ENCODE results near the gene SLC44A1.

The SLC44A1 gene

DNA sequence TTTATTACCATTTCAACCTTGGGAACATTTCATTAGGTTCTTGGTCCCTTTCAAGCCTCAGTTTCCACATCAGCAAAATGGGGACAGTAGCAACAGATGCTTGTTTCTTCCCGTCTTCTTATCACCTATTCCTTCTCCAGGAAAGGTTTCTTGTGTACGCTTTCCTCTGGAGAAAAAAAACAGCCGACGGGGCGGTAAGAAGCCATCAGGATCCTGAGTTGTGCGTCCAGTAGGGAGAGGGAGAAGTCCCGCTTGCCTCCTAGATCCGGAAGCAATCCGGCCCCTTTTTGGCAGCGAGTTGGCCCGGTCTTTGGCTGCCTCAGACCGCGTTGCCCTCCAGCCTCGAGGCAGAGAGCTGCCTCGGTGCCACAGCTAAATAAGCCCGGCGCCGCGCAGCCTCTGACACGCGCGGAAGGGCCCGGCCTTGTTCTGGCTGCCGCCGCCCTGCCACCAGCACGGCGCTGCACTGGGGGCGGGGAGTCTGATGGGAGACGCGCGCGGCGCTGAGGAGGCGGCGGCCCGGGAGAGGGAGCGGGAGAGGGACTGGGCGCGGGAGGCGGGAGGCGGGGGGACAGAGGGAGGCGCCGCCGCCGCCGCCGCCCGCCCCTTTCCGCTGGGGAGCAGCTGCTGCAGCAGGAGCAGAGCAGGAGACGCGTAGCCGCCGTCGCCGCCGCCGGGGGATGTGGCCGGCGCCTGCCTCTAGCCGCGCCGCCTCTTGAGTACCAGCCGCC is at the start of gene SLC44A1:
Gene SLC44A1, plus strand, starts transcription at position 649 of the 731 bp plus-strand sequence. CDS start 218 bp downstream, outside the sequence.
- DNase-seq (ENCODE audit: low spot score), result peak; percentile 96

DNA sequence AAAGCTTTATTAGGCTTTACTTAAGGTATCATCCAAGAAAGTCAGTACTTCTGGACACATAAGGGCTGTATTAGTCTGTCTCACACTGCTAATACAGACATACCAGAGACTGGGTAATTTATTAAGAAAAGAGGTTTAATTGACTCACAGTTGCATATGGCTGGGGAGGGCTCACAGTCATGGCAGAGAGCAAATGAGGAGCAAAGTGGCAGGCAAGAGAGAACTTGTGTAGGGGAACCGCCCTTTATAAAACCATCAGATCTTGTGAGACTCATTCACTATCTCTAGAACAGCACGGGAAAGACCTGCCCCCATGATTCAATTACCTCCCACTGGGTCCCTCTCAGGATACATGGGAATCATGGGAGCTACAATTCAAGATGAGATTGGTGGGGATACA is 49.2 kb upstream of the SLC44A1 start:
- DNase-seq (ENCODE audit: low spot score), result no peak

DNA sequence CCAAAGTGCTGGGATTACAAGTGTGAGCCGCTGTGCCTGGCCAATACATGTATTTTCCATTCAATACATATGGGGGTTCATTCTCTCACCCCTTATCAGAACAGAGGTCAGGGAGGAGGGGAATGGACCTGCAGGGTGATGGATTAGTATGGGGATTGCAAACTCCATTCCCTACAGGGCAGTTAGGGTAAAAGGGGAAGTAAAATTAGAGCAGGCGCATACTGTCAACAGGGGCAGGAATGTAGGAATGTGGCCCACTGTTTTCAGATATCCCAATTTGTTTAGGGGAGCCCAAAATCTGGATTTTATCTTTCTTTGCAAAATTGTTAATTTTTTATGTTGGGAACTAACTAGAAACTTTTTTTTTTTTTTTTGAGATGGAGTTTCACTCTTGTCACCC is 46.4 kb upstream of the SLC44A1 start:
- no peak for DNase-seq (ENCODE audit: low spot score)

DNA sequence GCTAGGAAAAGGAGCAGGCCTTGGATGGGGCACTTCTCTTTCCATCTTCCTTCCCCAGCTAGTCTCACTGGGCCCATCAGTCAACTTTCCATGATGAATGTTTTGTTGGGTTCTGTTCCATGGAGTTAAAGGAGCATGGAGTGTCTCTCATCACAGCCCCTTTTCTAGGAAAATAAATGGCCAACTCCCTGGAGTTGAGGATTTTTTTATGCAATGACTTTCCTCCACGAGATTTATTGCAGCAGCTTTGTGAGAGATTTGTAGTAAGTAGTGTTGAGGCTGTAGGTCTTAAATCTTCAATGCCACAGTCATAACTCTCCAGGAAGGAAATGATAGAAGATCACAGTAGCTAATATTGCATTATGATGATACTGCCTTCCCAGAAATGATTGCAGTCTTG is 45.6 kb upstream of the SLC44A1 start:
- DNase-seq (ENCODE audit: low spot score), result no peak

DNA sequence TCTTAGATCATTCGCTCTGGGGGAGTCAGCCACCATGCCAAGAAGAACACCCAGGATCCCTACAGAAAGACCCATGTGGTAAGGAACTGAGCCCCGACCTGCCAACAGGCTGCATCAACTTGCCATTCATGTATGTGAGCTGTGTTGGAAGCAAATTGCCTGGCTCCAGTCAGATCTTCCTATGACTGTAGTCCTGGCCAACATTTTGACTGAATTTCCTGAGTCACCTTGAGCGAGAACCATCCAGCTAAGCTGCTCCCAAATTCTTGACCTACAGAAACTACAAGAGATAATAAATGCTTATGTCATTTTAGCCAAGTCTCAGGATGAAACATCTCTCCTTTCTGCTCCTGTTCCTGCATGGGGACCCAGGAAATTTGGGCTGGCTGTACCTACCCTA is 40.0 kb upstream of the SLC44A1 start:
- DNase-seq (ENCODE audit: low spot score), result no peak

DNA sequence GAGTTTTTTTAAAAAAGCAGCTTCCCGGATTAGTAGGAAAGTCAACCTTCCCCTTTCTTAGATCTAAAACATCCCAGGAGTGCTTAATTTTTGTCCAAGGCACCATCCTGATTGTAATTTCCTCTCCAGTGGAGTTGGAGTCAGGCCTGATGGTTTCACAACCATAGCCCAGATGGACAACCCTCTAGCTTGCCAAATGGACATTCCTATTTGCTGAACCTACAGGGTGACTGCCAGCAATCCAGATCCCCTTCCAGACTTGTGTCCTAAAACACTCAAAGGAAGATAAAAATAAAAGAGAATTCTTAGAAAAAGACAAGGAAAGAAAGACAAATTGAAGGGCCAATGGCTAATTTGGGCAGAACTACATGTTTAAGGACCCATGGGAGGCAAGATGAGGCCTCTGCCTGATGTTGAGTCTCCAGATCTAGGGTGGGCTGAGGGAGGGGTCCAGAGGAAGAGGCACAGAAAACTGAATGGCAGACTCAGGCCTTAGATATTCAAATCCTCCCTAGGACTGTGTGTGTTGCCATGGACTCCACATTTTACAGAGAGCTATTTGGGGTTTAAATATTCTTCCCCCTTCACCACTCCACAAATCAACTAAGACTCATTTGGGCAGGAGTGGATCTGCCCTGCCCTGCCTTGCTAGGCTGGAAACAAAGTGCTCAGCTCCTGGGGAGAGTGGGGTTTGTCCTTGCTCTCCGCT is 38.5 kb upstream of the SLC44A1 start:
- no peak for DNase-seq (ENCODE audit: low spot score)

DNA sequence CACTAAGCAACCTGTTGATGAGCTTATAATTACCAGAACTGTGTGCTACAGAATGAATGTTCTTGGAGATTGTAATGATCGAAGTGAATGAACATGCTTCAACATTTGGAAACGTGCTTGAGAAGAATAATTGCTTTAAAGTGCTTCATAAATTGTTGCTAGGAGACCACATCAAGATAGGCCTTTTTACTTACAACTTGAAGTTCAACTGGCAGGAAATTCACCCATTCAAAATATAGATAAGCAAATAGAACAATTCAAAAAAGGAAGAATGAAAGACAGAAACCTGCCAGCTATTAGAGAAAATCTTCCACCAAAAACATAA is 38.0 kb upstream of the SLC44A1 start:
- DNase-seq (ENCODE audit: low spot score), result no peak

DNA sequence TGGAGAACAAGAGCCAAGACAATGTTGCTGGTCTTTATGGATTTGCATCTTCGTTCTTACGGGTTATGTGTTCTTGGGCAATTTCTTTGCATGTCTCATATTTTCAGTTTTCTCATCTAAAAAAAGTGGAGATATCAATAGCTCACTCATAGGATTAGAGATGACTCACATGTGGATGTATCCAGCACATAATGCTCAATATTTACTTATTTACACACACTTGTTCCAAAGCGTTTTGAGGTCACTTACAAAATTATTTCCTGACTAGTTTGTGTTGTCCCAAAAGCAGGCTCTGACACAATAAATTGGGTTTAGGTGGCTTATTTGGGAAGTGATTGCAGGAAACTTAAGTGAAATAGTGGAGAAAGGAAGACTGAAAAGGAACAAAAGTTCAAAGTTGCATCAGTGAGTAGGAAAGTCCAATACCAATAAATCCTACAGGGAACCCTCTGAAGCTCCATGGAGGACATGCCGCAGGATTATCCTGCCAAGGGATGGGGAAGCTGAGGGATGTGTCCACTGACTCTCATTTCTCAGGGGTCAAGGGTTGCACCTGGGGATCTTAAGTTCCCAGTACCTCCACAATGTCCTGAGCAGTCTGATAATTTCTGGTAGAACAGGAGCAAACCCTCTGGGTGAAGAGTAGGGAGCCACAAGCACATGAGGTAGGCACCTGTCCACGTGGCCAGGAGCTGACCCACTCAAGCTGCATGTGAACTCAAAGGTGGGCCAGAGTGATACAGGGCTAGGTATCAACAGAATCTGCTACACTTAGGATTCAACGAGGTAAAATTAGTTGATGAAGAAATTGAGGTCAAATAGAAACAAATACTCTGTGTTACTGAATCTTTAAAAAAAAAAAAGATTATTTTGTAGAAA is 37.4 kb upstream of the SLC44A1 start:
- no peak for DNase-seq (ENCODE audit: low spot score)

DNA sequence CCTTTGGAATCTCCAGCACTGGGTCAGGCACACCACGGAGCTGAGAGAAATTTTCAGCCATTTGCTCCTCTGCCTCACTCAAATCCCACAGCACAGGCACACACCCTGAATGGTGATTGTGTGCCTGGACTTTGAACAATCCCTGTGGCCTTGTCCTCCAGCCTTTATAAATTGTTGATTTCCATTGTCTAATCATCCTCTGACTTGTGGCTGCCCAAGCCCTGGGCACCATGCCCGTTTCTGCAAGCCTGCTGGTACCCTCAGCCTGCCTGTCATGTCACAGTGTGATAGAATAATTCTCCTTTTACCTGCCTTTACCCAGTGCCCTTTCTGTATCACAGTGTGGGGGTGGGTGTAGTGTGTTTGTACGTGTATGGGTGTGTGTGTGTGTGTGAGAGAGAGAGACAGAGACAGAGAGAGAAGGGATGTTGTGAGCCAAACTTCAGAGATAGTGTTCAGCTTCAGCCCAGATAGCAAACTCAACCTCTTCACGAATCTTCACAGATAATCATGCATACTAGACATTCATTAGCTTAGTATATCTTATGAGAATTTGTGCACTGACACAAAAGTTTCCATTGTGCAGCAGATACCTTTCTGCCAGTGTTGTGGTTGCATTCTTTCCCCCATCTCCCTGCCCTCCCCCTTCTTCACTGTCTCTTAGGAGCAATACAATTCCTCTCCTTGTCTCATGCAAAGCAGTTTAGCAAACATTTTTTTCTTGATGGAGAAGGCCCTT is 27.8 kb upstream of the SLC44A1 start:
- no peak for DNase-seq (ENCODE audit: low spot score)

DNA sequence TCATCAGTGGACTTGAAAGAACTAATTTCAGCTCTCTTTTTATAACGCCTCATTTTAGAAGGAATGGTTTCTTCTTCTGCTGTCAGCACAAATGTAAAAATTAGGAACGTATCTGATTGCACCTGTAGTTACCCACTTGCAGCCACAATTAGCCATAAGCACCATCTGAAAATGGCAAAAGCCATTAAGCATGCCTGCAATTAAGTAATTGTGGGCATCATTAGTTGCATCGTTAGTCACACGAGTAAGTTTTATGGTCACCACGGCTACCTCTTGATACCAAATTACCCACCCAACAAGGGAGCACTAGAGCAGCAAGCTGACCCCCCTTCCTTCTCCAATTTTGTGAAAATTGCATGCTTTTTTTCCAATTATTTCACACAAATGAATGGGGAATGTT is 25.8 kb upstream of the SLC44A1 start:
- DNase-seq (ENCODE audit: low spot score), result no peak

DNA sequence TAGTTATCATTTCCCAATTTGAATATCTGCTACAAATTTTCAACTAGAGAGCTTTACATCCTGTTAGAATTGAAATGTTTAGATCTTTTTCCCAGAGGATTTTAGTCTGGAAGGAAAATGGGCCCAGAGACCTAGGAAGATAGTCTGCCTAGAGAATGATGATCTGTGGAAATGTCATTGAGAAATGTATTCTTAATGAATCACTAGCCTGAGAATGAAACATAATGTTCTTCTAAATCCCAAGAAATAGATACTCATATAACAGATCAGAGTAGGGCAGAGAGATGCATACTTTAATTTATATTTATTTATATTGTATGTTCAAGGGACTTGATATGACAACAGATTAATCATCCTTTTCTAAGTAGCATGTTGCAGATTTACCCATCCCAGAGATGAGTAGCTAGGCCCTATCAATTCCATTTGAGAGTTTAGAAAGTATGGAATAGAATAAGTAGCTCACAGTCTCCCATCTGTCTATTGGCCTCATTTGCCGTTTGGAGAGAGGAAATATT is 25.1 kb upstream of the SLC44A1 start:
- no peak for DNase-seq (ENCODE audit: low spot score)

DNA sequence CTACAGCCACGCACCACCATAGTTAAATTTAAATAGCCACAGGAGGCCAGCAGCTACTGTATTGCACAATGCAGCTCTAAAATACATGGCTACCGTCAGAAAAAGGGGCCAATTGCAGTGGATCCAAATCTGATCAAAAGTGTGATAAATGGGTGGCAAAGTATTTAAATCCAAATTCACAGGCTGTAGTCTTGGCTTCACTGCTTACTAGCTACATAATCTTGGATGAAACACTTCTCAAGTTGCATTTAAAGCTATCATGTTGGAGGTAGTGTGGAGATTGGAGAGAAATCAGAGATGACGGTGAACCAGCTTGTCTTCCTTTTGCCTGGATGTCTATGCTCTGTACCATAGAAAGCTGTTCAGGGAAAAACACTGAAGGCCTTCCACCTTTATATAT is 24.0 kb upstream of the SLC44A1 start:
- no peak for DNase-seq (ENCODE audit: low spot score)

DNA sequence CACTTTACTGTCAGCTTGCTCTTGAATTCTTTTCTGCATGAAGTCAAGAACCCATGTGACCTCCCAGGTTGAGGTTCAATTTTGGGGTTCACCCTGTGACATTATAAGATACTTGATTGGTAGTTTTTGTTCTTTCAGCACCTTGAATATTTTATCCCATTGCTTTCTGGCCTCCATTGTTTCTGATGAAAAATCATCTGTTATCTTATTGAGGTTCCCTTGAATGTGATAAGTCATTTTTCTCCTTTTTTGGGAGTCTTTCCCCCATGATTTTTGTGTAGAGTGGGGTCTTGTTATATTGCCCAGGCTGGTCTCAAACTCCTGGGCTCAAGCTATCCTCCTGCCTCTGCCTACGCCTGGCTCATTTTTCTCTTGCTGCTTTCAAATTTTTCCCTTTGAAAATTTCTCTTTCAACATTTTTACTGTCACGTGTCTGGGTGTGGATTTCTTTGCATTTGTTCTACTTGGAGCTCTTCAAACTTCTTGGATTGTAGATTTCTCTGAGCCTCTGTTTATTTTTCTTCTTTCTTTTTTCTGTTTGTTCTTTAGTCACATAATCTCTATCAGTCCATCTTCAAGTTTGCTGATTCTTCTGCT is 20.8 kb upstream of the SLC44A1 start:
- no peak for DNase-seq (ENCODE audit: low spot score)

DNA sequence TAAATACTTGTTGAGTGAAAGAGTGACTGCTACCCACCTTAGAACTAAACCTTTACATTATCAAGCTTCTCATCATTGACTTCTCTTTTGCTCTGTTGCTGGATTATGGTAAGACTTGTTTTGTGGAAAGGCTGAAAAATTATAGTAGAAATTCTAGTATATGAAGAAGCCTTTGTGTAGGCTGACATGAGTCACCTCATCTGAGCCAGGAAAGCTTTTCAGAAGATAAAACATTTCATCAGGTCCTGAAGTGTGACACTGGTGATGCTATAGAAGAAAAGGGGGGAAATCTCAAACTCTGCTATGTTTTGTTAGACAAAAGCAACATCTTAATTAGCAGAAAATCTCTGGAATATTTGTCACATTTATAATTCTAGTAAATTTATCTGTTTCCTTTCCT is 18.4 kb upstream of the SLC44A1 start:
- no peak for DNase-seq (ENCODE audit: low spot score)

DNA sequence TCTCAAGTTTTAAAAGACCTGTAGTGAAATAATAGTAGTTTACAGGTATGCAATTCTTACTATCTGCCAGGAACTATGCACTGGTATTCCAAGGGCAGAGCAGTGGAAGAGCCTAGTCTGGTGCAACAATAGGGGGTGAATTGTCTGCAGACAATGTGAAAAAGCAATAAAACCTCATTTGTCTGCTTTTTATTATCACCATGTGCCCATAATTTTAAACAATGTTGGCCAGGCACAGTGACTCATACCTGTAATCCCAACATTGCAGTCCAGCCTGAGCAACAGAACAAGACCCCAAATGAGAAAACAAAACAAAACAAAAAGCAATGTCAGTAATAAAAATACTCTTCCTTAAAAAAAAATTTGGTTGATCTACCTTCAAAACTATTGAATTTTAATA is 12.2 kb upstream of the SLC44A1 start:
- no peak for DNase-seq (ENCODE audit: low spot score)

DNA sequence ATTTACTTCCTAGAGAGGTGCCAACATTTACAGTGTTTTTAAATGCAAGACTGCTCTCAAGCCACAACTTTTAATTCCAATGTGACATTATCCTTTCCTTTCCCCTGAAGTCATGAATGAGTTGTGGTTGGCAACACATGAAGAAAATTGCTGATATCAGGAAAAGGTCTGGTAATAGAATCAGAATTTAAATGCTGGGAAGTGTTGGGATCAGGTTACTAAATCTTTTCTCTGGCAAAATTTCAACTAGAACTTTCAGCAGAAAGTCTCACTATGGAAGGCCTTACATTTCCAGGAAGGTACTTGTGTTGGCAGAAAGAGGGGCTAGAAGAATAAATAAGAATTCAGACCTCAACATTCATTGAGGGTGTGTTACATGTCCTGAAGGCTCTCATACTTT is 10.6 kb upstream of the SLC44A1 start:
- DNase-seq (ENCODE audit: low spot score), result peak; percentile 10

DNA sequence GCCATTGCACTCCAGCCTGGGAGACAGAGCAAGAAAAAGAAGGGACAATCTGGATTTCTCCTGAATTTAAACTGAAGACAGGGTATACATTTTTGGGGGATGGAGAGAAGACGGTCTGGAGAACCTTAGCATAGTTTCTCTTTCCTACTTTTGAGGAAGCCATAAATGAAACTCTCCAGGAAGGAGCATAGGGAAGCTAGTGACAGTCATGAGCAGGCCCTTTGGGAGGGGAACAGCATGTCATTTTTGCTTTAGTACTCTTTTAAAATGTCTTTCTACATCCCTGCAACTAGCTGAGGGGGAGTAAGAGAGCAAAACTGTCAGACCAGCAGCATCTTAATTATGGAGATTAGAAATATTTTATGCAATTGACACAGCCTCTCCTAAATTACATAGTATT is 8.2 kb upstream of the SLC44A1 start:
- no peak for DNase-seq (ENCODE audit: low spot score)

DNA sequence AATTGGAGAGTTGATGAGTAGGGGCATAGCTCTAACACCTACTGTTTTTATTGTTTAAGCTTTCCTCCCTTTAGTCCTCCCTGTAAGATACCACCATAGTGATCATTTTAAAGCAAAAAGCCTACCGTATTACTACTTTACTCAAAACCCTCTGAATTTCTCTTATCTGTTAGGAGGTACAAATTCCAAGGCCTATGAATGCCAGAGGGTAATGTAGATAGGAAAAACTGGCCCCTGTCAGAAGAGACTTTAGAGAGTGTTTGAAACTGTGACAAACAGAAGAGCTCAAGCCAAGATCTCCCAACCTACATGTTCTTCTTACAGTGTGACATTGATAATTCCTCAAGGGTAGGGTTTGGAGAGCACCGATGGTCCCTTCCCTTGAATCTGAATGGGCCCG is 7.2 kb upstream of the SLC44A1 start:
- no peak for DNase-seq (ENCODE audit: low spot score)

DNA sequence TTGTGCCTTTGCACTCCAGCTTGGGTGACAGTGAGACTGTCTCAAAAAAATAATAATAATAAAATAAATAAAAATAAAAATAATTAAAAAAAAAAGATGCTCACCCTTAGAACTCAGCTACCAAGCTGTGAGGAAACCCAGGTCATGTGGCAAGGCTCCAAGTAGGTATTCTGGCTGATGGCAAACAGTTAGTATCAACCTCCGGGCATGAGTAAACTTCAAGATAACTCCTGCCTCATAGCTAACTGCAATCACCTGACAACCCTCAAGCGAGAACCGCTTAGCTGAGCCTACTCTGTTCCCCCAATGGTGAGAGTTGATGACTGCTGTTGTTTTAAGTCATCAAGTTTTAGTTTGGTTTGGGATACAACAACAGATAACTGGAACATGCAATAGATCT is 6.1 kb upstream of the SLC44A1 start:
- no peak for DNase-seq (ENCODE audit: low spot score)

DNA sequence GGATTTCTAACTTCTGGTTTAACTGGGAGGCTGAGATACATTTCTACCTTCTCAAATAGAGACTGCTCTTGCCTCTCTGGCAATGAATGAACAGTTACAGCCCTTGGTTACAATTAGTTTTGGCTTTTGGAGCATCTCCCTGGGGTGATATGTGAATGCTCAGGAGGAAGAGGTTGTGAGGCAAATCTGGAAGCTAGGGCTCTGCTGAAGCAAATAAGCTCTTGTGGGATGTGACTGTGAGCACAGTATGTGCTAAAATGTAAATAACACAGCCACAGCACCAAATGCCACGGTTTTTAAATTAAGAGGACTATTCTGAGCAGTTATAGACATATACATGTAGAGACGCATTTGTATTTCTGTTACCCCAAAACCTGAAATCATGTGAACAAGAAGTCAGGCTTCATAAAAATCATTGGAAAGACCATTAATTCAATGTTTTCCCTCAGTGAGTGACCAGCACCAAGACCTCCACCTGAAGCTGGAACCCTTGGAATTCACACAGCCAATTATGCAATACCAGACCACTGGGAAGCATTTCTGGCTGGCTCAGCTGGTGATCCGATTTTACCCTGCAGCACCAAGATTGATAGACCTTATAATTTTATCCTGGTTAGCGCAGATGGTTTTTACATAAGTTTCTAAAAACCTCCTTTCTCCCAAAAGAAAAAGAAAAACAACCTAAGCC is 3.0 kb upstream of the SLC44A1 start:
- DNase-seq (ENCODE audit: low spot score), result no peak

DNA sequence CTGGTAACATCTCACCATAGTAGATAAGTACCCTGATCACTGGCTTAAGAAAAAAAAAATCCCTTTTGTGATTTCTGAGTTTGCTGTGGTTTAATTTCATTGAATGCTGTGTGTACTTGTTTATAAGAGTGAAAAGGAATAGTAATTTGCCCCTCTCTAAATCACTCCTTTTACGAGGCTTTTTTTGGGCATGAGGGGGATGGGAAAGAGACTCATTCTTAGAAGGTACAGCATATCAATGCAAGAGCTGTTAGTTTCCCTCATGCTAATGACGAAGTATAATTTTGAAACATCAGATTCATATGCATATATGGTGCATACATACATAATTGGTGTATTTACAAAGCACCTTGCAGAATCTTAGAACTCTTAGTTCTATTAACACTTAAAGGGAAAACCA is 2.4 kb upstream of the SLC44A1 start:
- no peak for DNase-seq (ENCODE audit: low spot score)
